Measurements from ENCODE around the gene NDUFAF3.
A peak's percentile ranks its signal among the peaks of the same experiment; 100 is the strongest.

GRCh38 chr3:49017229-49017970 lies 4.5 kb upstream of the NDUFAF3 start:
- TF ChIP-seq CTCF (IDR thresholded peaks at IDR 0.05) (no peak), POLR2A (IDR thresholded peaks at IDR 0.05) (peak in 1 of 4 donors; percentile 4)

All from esophagus squamous epithelium (tissue), 4 donors.